Forelimb muscle (tissue), 1 donor: Measurements from ENCODE around the gene CRYGD. TPM values are rescaled to one million over a fixed set of nuclear protein-coding genes. Genes with fewer than 3 reads are reported as not detected.

Experiments used
- DNase-seq: peaks from one replicate; pipeline ENCODE4 v3.0.0-alpha.2; 2013; ENCODE audit warnings: low read depth
- polyA plus RNA-seq: library from polyadenylated mRNA; unstranded; fragments of 120-200 nt; gene quantifications from one replicate; pipeline ENCODE4 v1.2.1, GENCODE V29; 2013; ENCODE audit not compliant: insufficient read length

Gene CRYGD
- polyA plus RNA-seq, 1 donor, result not detected

GRCh38 chr2:208083807-208084206, 40.5 kb downstream of the CRYGD start:
- DNase-seq, result no peak

GRCh38 chr2:208077276-208077675, 47.0 kb downstream of the CRYGD start:
- no peak for DNase-seq

GRCh38 chr2:208074610-208075356, 49.5 kb downstream of the CRYGD start:
- DNase-seq, result no peak

- peak; percentile 39 for DNase-seq
Observed at GRCh38 chr2:208072250-208072892, 52.0 kb downstream of the CRYGD start.

Other genes with a start within 250 kb of the CRYGD start
- 5.9 TPM for gene PLEKHM3, start 99.0 kb downstream of the CRYGD start, polyA plus RNA-seq
- not detected for gene CRYGC, start 5.3 kb upstream of the CRYGD start, polyA plus RNA-seq
- gene CRYGB, start 21.6 kb upstream of the CRYGD start, polyA plus RNA-seq, result not detected
- not detected for gene CRYGA, start 39.1 kb upstream of the CRYGD start, polyA plus RNA-seq
- gene C2orf80, start 65.5 kb upstream of the CRYGD start, polyA plus RNA-seq, result not detected
- gene IDH1, start 130.5 kb upstream of the CRYGD start, polyA plus RNA-seq, result 35.2 TPM
- gene PIKFYVE, start 141.7 kb upstream of the CRYGD start, polyA plus RNA-seq, result 17.4 TPM